Pancreas (tissue), 10 donors: Measurements from ENCODE around the gene WDFY4. TPM values are rescaled to one million over a fixed set of nuclear protein-coding genes. Genes with fewer than 3 reads are reported as not detected.

Source experiments
- ATAC-seq, 4 donors: fragments of 200-7000 bp; cut with Tn5 transposase; one replicate each; pipeline versions ENCODE4 v1.8.0 to v1.9.1; 2020; ENCODE audit warnings: mild to moderate bottlenecking in 4 of 4, moderate library complexity in 4 of 4
- DNase-seq, 6 donors: peaks; one replicate each; pipeline ENCODE4 v3.0.0-alpha.2; 2020
- FAIRE-seq: peaks from 2 replicates; lab custom pipeline; 2012; peaks lifted over from hg19 to GRCh38; lab: Jason Lieb, UNC
- H3K27ac ChIP-seq, 4 donors: fragments of 200-600 bp; sonication (generic); 1 replicate in 3 of 4; 2 replicates in 1 of 4; pipeline versions ENCODE4 v1.5.0 to v1.8.0; 2020
- H3K27me3 ChIP-seq, 4 donors: fragments of 200-600 bp; one replicate each; pipeline ENCODE4 v1.8.0; 2021
- H3K36me3 ChIP-seq, 3 donors: fragments of 200-600 bp; sonication (generic) in 1 of 3; one replicate each; pipeline versions ENCODE4 v1.5.0 to v1.8.0; 2020 to 2021
- H3K4me1 ChIP-seq, 3 donors: fragments of 200-600 bp; one replicate each; pipeline ENCODE4 v1.8.0; 2021
- H3K4me3 ChIP-seq, 4 donors: fragments of 200-600 bp; sonication (generic) in 2 of 4; one replicate each; pipeline versions ENCODE4 v1.5.0 to v1.8.0; 2020 to 2021
- H3K9me3 ChIP-seq, 4 donors: fragments of 200-600 bp; one replicate each; pipeline ENCODE4 v1.8.0; 2021
- CTCF ChIP-seq, 4 donors: fragments of 200-600 bp; sonication (generic) in 3 of 4; IDR thresholded peaks; one replicate each; pipeline versions ENCODE4 v1.5.0 to v1.8.0; 2021; ENCODE audit warnings: antibody characterized with exemption in 4 of 4
- WGBS, 2 donors: extraction: QIAGEN DNeasy Blood & Tissue Kit; methylation state at CpG; one replicate each; pipeline ENCODE4 v1.1.7; 2013; 5-methylcytosine and 5-hydroxymethylcytosine counted together
- intact Hi-C, 3 donors: fragments of 100-400 bp; cut with DNase I; formaldehyde crosslinking; loops; one replicate each; pipeline versions ENCODE4 v1.11.1 to v1.14.2; 2022
- polyA plus RNA-seq, 2 donors: library from polyadenylated mRNA; stranded (reverse); fragments of 200-250 nt; gene quantifications; one replicate each; pipeline ENCODE4 v1.2.3, GENCODE V29; 2013
- total RNA-seq, 6 donors: library from RNA; stranded (reverse); fragmentation: NEBNext Ultra II Directional in 4 of 6; extraction: Animal tissue kit (Norgen Biotek cat#: 25700) in 4 of 6; gene quantifications; one replicate each; pipeline versions ENCODE4 v1.2.1 to v1.2.4, GENCODE V29; 2021 to 2023
- donor health status: healthy with polysubstance abuse.
- donor health status: DM: no; HTN: no; CAD: no; lungs with moderate emphysema.
- donor health status: DM: no; HTN: no; CAD: no.
- donor health status: control.
- donor health status: control.
- donor health status: Bipolar disorder and iron deficiency.
- donor health status: DM: yes; HTN: yes; CAD: no.
- donor health status: DM: no; HTN: no; CAD: no.
- donor health status: DM: no; HTN: no; CAD: no.
- donor health status: DM: yes; HTN: yes; CAD: no.

WDFY4 gene, protein sequence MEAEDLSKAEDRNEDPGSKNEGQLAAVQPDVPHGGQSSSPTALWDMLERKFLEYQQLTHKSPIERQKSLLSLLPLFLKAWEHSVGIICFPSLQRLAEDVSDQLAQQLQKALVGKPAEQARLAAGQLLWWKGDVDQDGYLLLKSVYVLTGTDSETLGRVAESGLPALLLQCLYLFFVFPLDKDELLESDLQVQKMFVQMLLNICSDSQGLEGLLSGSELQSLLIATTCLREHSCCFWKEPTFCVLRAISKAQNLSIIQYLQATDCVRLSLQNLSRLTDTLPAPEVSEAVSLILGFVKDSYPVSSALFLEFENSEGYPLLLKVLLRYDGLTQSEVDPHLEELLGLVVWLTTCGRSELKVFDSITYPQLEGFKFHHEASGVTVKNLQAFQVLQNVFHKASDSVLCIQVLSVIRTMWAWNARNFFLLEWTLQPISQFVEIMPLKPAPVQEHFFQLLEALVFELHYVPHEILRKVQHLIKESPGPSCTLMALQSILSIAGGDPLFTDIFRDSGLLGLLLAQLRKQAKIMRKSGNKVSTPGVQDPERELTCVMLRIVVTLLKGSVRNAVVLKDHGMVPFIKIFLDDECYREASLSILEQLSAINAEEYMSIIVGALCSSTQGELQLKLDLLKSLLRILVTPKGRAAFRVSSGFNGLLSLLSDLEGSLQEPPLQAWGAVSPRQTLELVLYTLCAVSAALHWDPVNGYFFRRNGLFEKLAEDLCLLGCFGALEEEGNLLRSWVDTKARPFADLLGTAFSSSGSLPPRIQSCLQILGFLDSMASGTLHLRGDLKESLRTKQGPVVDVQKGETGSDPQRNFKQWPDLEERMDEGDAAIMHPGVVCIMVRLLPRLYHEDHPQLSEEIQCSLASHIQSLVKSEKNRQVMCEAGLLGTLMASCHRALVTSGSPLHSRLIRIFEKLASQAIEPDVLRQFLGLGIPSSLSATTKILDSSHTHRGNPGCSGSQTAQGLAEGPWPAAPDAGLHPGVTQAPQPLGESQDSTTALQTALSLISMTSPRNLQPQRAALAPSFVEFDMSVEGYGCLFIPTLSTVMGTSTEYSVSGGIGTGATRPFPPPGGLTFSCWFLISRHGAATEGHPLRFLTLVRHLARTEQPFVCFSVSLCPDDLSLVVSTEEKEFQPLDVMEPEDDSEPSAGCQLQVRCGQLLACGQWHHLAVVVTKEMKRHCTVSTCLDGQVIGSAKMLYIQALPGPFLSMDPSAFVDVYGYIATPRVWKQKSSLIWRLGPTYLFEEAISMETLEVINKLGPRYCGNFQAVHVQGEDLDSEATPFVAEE (N-terminal part only)
- 1 to 10 TPM in 3 of 6 donors, under 1 TPM in 3; 0.31 to 8.4 (median 0.99) TPM for total RNA-seq
- polyA plus RNA-seq = under 1 TPM; 0.14 to 0.34 TPM

DNA sequence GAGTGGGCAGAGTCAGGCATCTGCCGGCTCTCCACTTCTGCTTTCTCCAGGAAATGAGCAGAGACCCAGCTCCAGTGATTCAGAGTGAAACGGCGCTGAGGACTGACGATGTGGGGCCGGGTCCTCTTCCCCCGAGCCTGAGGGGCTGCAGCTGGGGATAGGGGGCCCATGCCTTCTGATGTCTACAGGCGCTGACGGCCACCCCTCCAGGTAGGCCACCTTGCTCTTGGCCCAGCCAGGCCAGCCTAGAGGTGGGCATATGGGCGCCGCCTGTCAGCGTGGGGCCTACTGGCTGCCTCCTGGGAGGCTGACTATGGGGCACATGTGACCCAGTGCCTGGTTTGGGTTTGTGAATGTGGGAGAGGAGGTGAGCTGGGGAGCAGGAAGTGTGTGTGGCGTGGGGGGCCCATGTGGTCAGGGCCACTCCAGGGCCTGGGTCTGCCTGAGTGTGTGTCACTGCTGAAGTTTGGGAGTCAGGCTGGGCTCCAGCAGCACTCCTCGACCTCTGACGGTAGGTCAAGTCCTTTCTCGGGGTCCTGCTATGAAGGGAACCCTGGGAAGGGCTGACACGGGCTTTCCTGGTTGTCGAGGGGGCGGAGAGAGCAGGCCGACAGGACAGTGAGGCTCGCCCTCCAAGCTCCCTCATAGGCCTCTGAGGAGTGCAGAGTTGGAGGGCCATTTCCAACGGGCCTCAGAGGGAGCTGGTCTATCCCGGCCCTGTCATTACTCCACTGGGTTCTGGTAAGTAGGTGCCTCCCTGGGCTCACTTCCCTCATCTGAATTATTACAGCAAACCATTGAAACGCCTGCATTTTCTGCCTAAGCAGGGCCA is at the start of gene WDFY4:
Gene WDFY4 (plus strand): TSS at position 82 of the 832 bp plus-strand sequence. CDS start 24,860 bp downstream, outside the sequence.
- Histone ChIP-seq H3K4me3 (peak within 1 kb of the TSS in 1 of 4 donors; percentile 23), H3K9me3 (no peaks in the 10 kb centered on the region), H3K27ac (peak within 1 kb of the TSS in 2 of 4 donors; percentile 44 to 57), H3K36me3 (no peaks in the 10 kb centered on the region), H3K4me1 (no peaks in the 10 kb centered on the region), H3K27me3 (no peaks in the 10 kb centered on the region)
- 72 to 80% methylated on average over 23 of the region's 23 CpGs for WGBS, 2 donors
- no peak for TF ChIP-seq CTCF (IDR thresholded peaks at IDR 0.05)
- FAIRE-seq (no peak), DNase-seq (no peak), ATAC-seq (peak in 3 of 4 donors; percentile 25 to 85 (median 70))
- intact Hi-C loops = no loop called here

- intact Hi-C loops = no loop called here
- H3K4me3 ChIP-seq = no peak overlapping the region
- ATAC-seq (no peak), DNase-seq (no peak), FAIRE-seq (no peak)
- 78 to 83% methylated on average over 8 of the region's 8 CpGs for WGBS, 2 donors
- H3K27me3 ChIP-seq = no peaks in the 10 kb centered on the region
- TF ChIP-seq CTCF (IDR thresholded peaks at IDR 0.05) = no peak
- H3K36me3 ChIP-seq = no peaks in the 10 kb centered on the region
- H3K9me3 ChIP-seq = no peaks in the 10 kb centered on the region
- H3K27ac ChIP-seq = no peak overlapping the region
- no peaks in the 10 kb centered on the region for H3K4me1 ChIP-seq
Measured at GRCh38 chr10:48634984-48635557, 49.6 kb upstream of the WDFY4 start.

DNA sequence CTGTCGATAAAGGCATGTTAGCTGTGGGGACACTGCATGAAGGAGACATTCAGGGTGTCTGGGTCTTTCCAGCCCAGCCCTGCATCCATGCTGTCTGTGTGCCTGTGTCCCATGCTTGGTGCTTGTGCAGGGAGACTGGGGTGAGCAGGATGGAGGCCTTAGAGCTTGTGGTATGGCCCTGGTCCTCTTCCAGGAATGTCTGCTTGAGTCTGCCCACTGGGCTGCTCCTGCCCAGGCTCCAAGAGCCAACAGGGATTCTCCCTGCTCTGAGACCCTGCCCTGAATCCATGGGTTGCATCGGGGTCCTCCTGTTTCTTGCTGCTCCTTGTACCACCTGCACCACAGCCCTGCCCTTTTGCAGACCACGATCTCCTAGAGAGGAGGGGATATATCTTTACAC is 48.4 kb upstream of the WDFY4 start:
- intact Hi-C loops = no loop called here
- no peaks in the 10 kb centered on the region for H3K27me3 ChIP-seq
- no peak for TF ChIP-seq CTCF (IDR thresholded peaks at IDR 0.05)
- H3K4me3 ChIP-seq = no peak overlapping the region
- no peaks in the 10 kb centered on the region for H3K9me3 ChIP-seq
- no peak for ATAC-seq
- H3K27ac ChIP-seq = no peak overlapping the region
- DNase-seq = no peak
- no peaks in the 10 kb centered on the region for H3K4me1 ChIP-seq
- no peak for FAIRE-seq
- H3K36me3 ChIP-seq = no peaks in the 10 kb centered on the region
- 51 to 55% methylated on average over 3 of the region's 3 CpGs for WGBS, 2 donors

GRCh38 chr10:48636901-48637300 is 47.8 kb upstream of the WDFY4 start:
- no peak for FAIRE-seq
- TF ChIP-seq CTCF (IDR thresholded peaks at IDR 0.05) = no peak

More at GRCh38 chr10:48636901-48637300, 47.8 kb upstream of the WDFY4 start:
- ATAC-seq = no peak
- WGBS, 2 donors = 79 to 80% methylated on average over 3 of the region's 3 CpGs
- intact Hi-C loops = no loop called here
- DNase-seq = no peak
- Histone ChIP-seq H3K4me1 (no peaks in the 10 kb centered on the region), H3K36me3 (no peaks in the 10 kb centered on the region), H3K4me3 (no peak overlapping the region), H3K27me3 (no peaks in the 10 kb centered on the region), H3K27ac (no peak overlapping the region), H3K9me3 (no peaks in the 10 kb centered on the region)
